OCI-LY7 (cell line): ENCODE measurements around the gene RASGRP4. TPM values are rescaled to one million over a fixed set of nuclear protein-coding genes. Genes with fewer than 3 reads are reported as not detected.

ENCODE experiments used
- BruUV-seq: library from RNA; stranded (reverse); fragments of 400-500 nt; replicated peaks from 2 replicates; lab custom pipeline; 2021; lab: Mats Ljungman, UMichigan
- CTCF ChIA-PET: fragments of 300-600 bp; sonication (Branson Sonifier 250); formaldehyde crosslinking; loops from one replicate; lab custom pipeline; 2022; ENCODE audit warnings: antibody characterized with exemption; ENCODE audit not compliant: unreplicated experiment; lab: Charles Lee
- POLR2A ChIA-PET: fragments of 300-600 bp; sonication (Branson Sonifier 250); formaldehyde crosslinking; loops from one replicate; lab custom pipeline; 2022; ENCODE audit warnings: antibody characterized with exemption; lab: Charles Lee
- DNase-seq: peaks from one replicate; pipeline ENCODE4 v3.0.0-alpha.2; 2015; ENCODE audit warnings: low spot score
- H2AFZ ChIP-seq: fragments of 200-600 bp; sonication (generic), shearing (Covaris generic); 2 replicates; pipeline ENCODE4 v1.6.1; 2014; ENCODE audit warnings: mild to moderate bottlenecking, antibody characterized with exemption, low read length, moderate library complexity
- H3K27ac ChIP-seq: fragments of 200-600 bp; sonication (generic); 2 replicates; pipeline ENCODE4 v1.5.1; 2014; ENCODE audit warnings: mixed run types, low read depth, mild to moderate bottlenecking, moderate library complexity, low read length, inconsistent platforms; ENCODE audit not compliant: poor library complexity, severe bottlenecking
- H3K36me3 ChIP-seq: fragments of 200-600 bp; sonication (generic); 2 replicates; pipeline ENCODE4 v1.6.1; 2014; ENCODE audit warnings: mild to moderate bottlenecking, antibody characterized with exemption, low read length, moderate library complexity, mixed read lengths; ENCODE audit not compliant: insufficient read depth
- H3K4me1 ChIP-seq: fragments of 200-600 bp; sonication (generic); 2 replicates; pipeline ENCODE4 v1.5.1; 2014; ENCODE audit warnings: mild to moderate bottlenecking, low read length; ENCODE audit not compliant: insufficient read depth, poor library complexity, severe bottlenecking
- H3K4me2 ChIP-seq: fragments of 200-600 bp; sonication (generic); 2 replicates; pipeline ENCODE4 v1.6.1; 2014; ENCODE audit warnings: mild to moderate bottlenecking, low read length
- H3K4me3 ChIP-seq: fragments of 200-600 bp; sonication (generic); 2 replicates; pipeline ENCODE4 v1.5.1; 2014; ENCODE audit warnings: mild to moderate bottlenecking, low read depth, low read length; ENCODE audit not compliant: poor library complexity, severe bottlenecking
- H3K79me2 ChIP-seq: fragments of 200-600 bp; sonication (generic); 2 replicates; pipeline ENCODE4 v1.6.1; 2016; ENCODE audit warnings: low read depth, mild to moderate bottlenecking, low read length, moderate library complexity, mixed read lengths; ENCODE audit not compliant: insufficient read depth
- H3K9me2 ChIP-seq: fragments of 200-600 bp; sonication (generic); 2 replicates; pipeline ENCODE4 v1.6.1; 2016; ENCODE audit warnings: mild to moderate bottlenecking, low read length, mixed read lengths; ENCODE audit not compliant: insufficient read depth
- H3K9me3 ChIP-seq: fragments of 200-600 bp; sonication (generic); 2 replicates; pipeline ENCODE4 v1.6.1; 2014; ENCODE audit warnings: mild to moderate bottlenecking, mixed run types, low read length, mixed read lengths
- H4K20me1 ChIP-seq: fragments of 200-600 bp; sonication (generic); 2 replicates; pipeline ENCODE4 v1.6.1; 2014; ENCODE audit warnings: mild to moderate bottlenecking, antibody characterized with exemption, low read length, moderate library complexity, mixed read lengths; ENCODE audit not compliant: insufficient read depth
- CTCF ChIP-seq: fragments of 200-600 bp; sonication (generic); conservative IDR thresholded peaks from 2 replicates; pipeline ENCODE4 v1.5.1; 2014; ENCODE audit warnings: mild to moderate bottlenecking, antibody characterized with exemption, low read length, moderate library complexity, mixed read lengths
- EZH2phosphoT487 ChIP-seq: fragments of 200-600 bp; sonication (generic); IDR thresholded peaks from 2 replicates; pipeline ENCODE4 v1.6.1; 2018; ENCODE audit warnings: low read depth, borderline replicate concordance, mild to moderate bottlenecking, mixed run types, antibody characterized with exemption, low read length, moderate library complexity, mixed read lengths
- intact Hi-C: fragments of 100-400 bp; cut with micrococcal nuclease; formaldehyde crosslinking; loops from one replicate; pipeline ENCODE4 v1.10.0; 2022; ENCODE audit not compliant: unreplicated experiment
- total RNA-seq, 2 experiments: library from RNA; depleted of rRNA in 1 of 2; stranded (reverse); fragments of >200 nt in 1 of 2; shearing (Covaris generic) in 1 of 2; gene quantifications; 2 replicates each; pipeline ENCODE4 v1.2.3, GENCODE V29; 2014 to 2022

The RASGRP4 gene
- total RNA-seq, 2 experiments from 2014 or later: not detected

GRCh38 chr19:38445362-38445761, 19.3 kb upstream of the RASGRP4 start:
- Histone ChIP-seq H4K20me1 (no peaks in the 10 kb centered on the region), H2AFZ (no peak overlapping the region), H3K4me2 (no peak overlapping the region), H3K36me3 (no peaks in the 10 kb centered on the region), H3K9me3 (no peaks in the 10 kb centered on the region), H3K4me1 (no peaks in the 10 kb centered on the region), H3K27ac (no peak overlapping the region), H3K4me3 (no peak overlapping the region), H3K9me2 (no peaks in the 10 kb centered on the region), H3K79me2 (no peaks in the 10 kb centered on the region)
- intact Hi-C loops: no loop called here
- POLR2A ChIA-PET: no interaction called here
- BruUV-seq: no TSS peak
- no peak for TF ChIP-seq EZH2phosphoT487
- CTCF ChIA-PET: no interaction called here
- no peak for DNase-seq

GRCh38 chr19:38444026-38444425, 18.0 kb upstream of the RASGRP4 start:
- Histone ChIP-seq H3K9me3 (no peaks in the 10 kb centered on the region), H3K9me2 (no peaks in the 10 kb centered on the region), H3K4me1 (no peaks in the 10 kb centered on the region), H2AFZ (no peak overlapping the region), H3K79me2 (no peaks in the 10 kb centered on the region), H3K4me2 (no peak overlapping the region), H3K27ac (no peak overlapping the region), H3K4me3 (no peak overlapping the region), H4K20me1 (no peaks in the 10 kb centered on the region), H3K36me3 (no peaks in the 10 kb centered on the region)
- no peak for TF ChIP-seq CTCF
- no peak for TF ChIP-seq EZH2phosphoT487
- BruUV-seq: no TSS peak
- no peak for DNase-seq
- intact Hi-C loops: no loop called here
- POLR2A ChIA-PET: no interaction called here
- CTCF ChIA-PET: no interaction called here

- BruUV-seq: no TSS peak
- ChIA-PET CTCF (no interaction called here), POLR2A (no interaction called here)
- no peaks in the 10 kb centered on the region for H3K36me3 ChIP-seq
- no peaks in the 10 kb centered on the region for H4K20me1 ChIP-seq
- H3K9me3 ChIP-seq: no peaks in the 10 kb centered on the region
- no peak for DNase-seq
- intact Hi-C loops: no loop called here
- H2AFZ ChIP-seq: no peak overlapping the region
- H3K4me1 ChIP-seq: no peaks in the 10 kb centered on the region
- TF ChIP-seq CTCF (no peak), EZH2phosphoT487 (no peak)
- H3K9me2 ChIP-seq: no peaks in the 10 kb centered on the region
- no peak overlapping the region for H3K4me3 ChIP-seq
- H3K27ac ChIP-seq: no peak overlapping the region
- no peak overlapping the region for H3K4me2 ChIP-seq
- no peaks in the 10 kb centered on the region for H3K79me2 ChIP-seq
Observed at GRCh38 chr19:38443458-38443999, 17.5 kb upstream of the RASGRP4 start.
